Naive thymus-derived CD4-positive, alpha-beta T cell (primary cell): ENCODE results near the gene SFXN5. TPM values are rescaled to one million over a fixed set of nuclear protein-coding genes. Genes with fewer than 3 reads are reported as not detected.
"Not testable (repeated sequence)": the region's sequence is repeated elsewhere in the genome, so short reads cannot be mapped to it uniquely, and the experiment has no call there.

Source experiments
- ATAC-seq: fragments of 150-1000 bp; cut with Tn5 transposase; 2 replicates; pipeline ENCODE4 v1.10.0; 2021; ENCODE audit warnings: mild to moderate bottlenecking, moderate library complexity
- CTCF ChIA-PET: fragments of 350-600 bp; sonication (Branson Sonifier 250); formaldehyde crosslinking; loops from one replicate; lab custom pipeline; 2021; ENCODE audit warnings: antibody characterized with exemption; lab: Charles Lee
- POLR2A ChIA-PET: fragments of 350-600 bp; sonication (Branson Sonifier 250); formaldehyde crosslinking; loops from one replicate; lab custom pipeline; 2021; ENCODE audit warnings: antibody characterized with exemption, inconsistent platforms; lab: Charles Lee
- DNase-seq, 9 donors: peaks; one replicate each; pipeline versions ENCODE4 v3.0.0 to v3.0.0-alpha.2; 2020 to 2022; ENCODE audit warnings: mixed read lengths in 1 of 9
- H3K27ac ChIP-seq: one replicate; pipeline ENCODE4 v1.7.0; 2013; ENCODE audit warnings: mild to moderate bottlenecking, low read depth, low read length, moderate library complexity
- H3K27me3 ChIP-seq, 2 donors: one replicate each; pipeline ENCODE4 v1.7.0; 2013; ENCODE audit warnings: low read length in 2 of 2, mild to moderate bottlenecking in 2 of 2, moderate library complexity in 2 of 2; ENCODE audit not compliant: control insufficient read depth in 2 of 2, insufficient read depth in 2 of 2
- H3K36me3 ChIP-seq, 3 experiments: 1 replicate in 2 of 3; 2 replicates in 1 of 3; pipeline ENCODE4 v1.7.0; 2013; ENCODE audit warnings: low read length in 3 of 3, mild to moderate bottlenecking in 3 of 3, moderate library complexity in 1 of 3; ENCODE audit not compliant: insufficient read depth in 3 of 3, control insufficient read depth in 2 of 3
- H3K4me1 ChIP-seq, 2 donors: one replicate each; pipeline ENCODE4 v1.7.0; 2013; ENCODE audit warnings: low read length in 2 of 2, mild to moderate bottlenecking in 2 of 2, moderate library complexity in 1 of 2; ENCODE audit not compliant: control insufficient read depth in 2 of 2, insufficient read depth in 2 of 2
- H3K4me3 ChIP-seq: 2 replicates; pipeline ENCODE4 v1.7.0; 2013; ENCODE audit warnings: mild to moderate bottlenecking, low read length
- H3K9me3 ChIP-seq, 3 experiments: 1 replicate in 2 of 3; 2 replicates in 1 of 3; pipeline ENCODE4 v1.7.0; 2013; ENCODE audit warnings: low read length in 3 of 3; ENCODE audit not compliant: control insufficient read depth in 2 of 3
- H3K27ac Mint-ChIP-seq, 9 donors: one replicate each; pipeline ENCODE4 v1.8.0; 2020 to 2022; ENCODE audit warnings: mixed read lengths in 9 of 9, mild to moderate bottlenecking in 8 of 9, moderate library complexity in 5 of 9, inconsistent platforms in 2 of 9
- H3K27me3 Mint-ChIP-seq, 5 donors: one replicate each; pipeline ENCODE4 v1.8.0; 2021 to 2022; ENCODE audit warnings: mixed read lengths in 5 of 5, mild to moderate bottlenecking in 1 of 5
- H3K36me3 Mint-ChIP-seq, 5 donors: one replicate each; pipeline ENCODE4 v1.8.0; 2020 to 2022; ENCODE audit warnings: mixed read lengths in 5 of 5, mild to moderate bottlenecking in 3 of 5, inconsistent platforms in 1 of 5
- H3K4me1 Mint-ChIP-seq, 7 donors: one replicate each; pipeline ENCODE4 v1.8.0; 2020 to 2022; ENCODE audit warnings: mixed read lengths in 7 of 7, mild to moderate bottlenecking in 3 of 7, inconsistent platforms in 1 of 7
- H3K4me3 Mint-ChIP-seq, 10 donors: one replicate each; pipeline ENCODE4 v1.8.0; 2020 to 2022; ENCODE audit warnings: mild to moderate bottlenecking in 10 of 10, mixed read lengths in 10 of 10, moderate library complexity in 6 of 10, inconsistent platforms in 2 of 10
- H3K9me3 Mint-ChIP-seq, 11 donors: one replicate each; pipeline ENCODE4 v1.8.0; 2020 to 2022; ENCODE audit warnings: mixed read lengths in 11 of 11, mild to moderate bottlenecking in 4 of 11, inconsistent platforms in 1 of 11, moderate library complexity in 1 of 11
- intact Hi-C, 2 donors: fragments of 100-400 bp; cut with micrococcal nuclease; formaldehyde crosslinking; loops; one replicate each; pipeline ENCODE4 v1.15.1; 2023
- polyA plus RNA-seq, 2 donors: library from polyadenylated mRNA; unstranded; fragments of 300-500 nt; fragmentation: Illumina TruSeq; gene quantifications; one replicate each; pipeline ENCODE4 v1.2.3, GENCODE V29; 2021
- total RNA-seq, 6 experiments: library from RNA in 5 of 6; stranded (reverse) in 5 of 6; gene quantifications; 1 replicate in 5 of 6; 2 replicates in 1 of 6; pipeline ENCODE4 v1.2.3 and lab custom pipeline; 2021 to 2026

The SFXN5 gene
- total and polyA plus RNA-seq, 7 experiments from 2014 or later: 2.2 to 17.4 (median 9.1) TPM

- H3K27me3 ChIP-seq, CTCF ChIA-PET, H3K27ac Mint-ChIP-seq, DNase-seq, H3K4me3 ChIP-seq, H3K4me1 ChIP-seq, H3K27ac ChIP-seq, H3K9me3 ChIP-seq, H3K36me3 ChIP-seq, H3K9me3 Mint-ChIP-seq, ATAC-seq, H3K4me1 Mint-ChIP-seq, POLR2A ChIA-PET, H3K4me3 Mint-ChIP-seq, H3K36me3 Mint-ChIP-seq, intact Hi-C loops: not testable (repeated sequence)
- H3K27me3 Mint-ChIP-seq: peaks cover 59 to 86% (median 64%) of the 10 kb centered on the region in 5 donors
Observed at GRCh38 chr2:72907369-72907768, 164.1 kb downstream of the SFXN5 start.

- Histone ChIP-seq H3K4me1 (no peaks in the 10 kb centered on the region), H3K9me3 (no peaks in the 10 kb centered on the region), H3K27ac (no peak overlapping the region), H3K4me3 (no peak overlapping the region), H3K36me3 (no peaks in the 10 kb centered on the region), H3K27me3 (no peaks in the 10 kb centered on the region)
- ATAC-seq: no peak
- Mint-ChIP-seq H3K4me3 (no peak overlapping the region), H3K27me3 (peaks cover 35 to 76% (median 63%) of the 10 kb centered on the region in 5 donors), H3K36me3 (no peaks in the 10 kb centered on the region), H3K4me1 (no peaks in the 10 kb centered on the region), H3K9me3 (peaks cover 0 to 4% (median 0%) of the 10 kb centered on the region in 11 donors), H3K27ac (no peak overlapping the region)
- DNase-seq: no peak
- POLR2A ChIA-PET: no interaction called here
- intact Hi-C loops: no loop called here
- CTCF ChIA-PET: no interaction called here
Observed at GRCh38 chr2:72901426-72901825, 170.1 kb downstream of the SFXN5 start.

DNA sequence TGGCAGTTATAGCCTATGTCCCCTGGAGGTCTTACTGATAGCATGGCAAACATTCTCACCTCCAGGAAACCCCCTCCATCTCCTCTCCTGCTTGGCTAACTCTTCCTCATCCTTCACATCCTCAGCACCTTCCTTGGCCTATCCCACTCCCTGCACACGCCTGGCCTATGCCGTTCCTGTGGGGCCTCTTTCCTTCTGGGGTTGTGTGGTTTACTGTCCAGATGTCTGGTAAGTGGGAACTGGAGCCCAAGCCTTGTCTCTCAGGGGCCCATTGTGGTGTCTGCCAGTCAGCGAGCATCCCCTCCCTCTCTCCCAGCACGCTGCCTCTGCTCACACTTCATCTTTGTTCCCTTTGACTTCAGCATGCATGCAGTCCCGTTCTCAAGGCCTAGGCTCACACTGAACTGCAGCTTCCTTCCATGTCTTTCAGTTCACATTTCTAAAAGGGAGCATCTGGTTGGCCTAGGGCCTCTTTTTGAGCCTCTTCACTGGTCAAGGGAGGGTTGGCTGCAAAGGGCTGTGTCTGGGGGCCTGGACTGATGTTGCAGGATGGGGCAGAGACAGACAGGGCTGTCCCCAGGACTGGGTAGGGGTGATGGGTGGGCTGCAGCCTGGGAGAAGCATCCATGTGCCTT is 171.2 kb downstream of the SFXN5 start:
- Histone ChIP-seq H3K27ac (no peak overlapping the region), H3K36me3 (no peaks in the 10 kb centered on the region), H3K4me3 (no peak overlapping the region), H3K9me3 (no peaks in the 10 kb centered on the region), H3K27me3 (no peaks in the 10 kb centered on the region), H3K4me1 (no peaks in the 10 kb centered on the region)
- no peaks in the 10 kb centered on the region for H3K36me3 Mint-ChIP-seq
- peaks cover 0 to 1% (median 0%) of the 10 kb centered on the region in 11 donors for H3K9me3 Mint-ChIP-seq
- H3K27me3 Mint-ChIP-seq: peaks cover 31 to 73% (median 63%) of the 10 kb centered on the region in 5 donors
- no peak overlapping the region for H3K4me3 Mint-ChIP-seq
- ATAC-seq: no peak
- intact Hi-C loops: no loop called here
- H3K27ac Mint-ChIP-seq: no peak overlapping the region
- peaks cover 0 to 6% (median 0%) of the 10 kb centered on the region in 7 donors for H3K4me1 Mint-ChIP-seq
- no peak for DNase-seq
- CTCF ChIA-PET: no interaction called here
- POLR2A ChIA-PET: no interaction called here

DNA sequence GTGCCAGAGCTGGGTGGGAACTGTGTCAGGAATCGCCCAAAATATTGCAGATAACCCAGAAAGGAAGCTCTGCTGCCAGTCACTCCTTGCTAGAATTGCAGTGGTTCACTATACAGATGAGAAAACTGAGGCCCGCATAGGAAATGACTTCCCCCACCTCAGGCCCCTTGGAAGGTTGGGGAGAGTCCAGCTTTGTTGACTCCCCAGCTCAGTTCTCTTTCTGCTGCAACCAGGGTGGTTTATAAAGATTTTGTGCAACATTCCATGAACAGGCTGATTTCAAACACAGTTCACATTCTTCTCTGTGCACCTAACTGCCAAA is 173.0 kb downstream of the SFXN5 start:
- intact Hi-C loops: no loop called here
- no peaks in the 10 kb centered on the region for H3K36me3 ChIP-seq
- H3K4me1 ChIP-seq: no peaks in the 10 kb centered on the region
- CTCF ChIA-PET: interaction anchor here (0.8 to 1.1 kb wide), 2 partner anchors 279 to 284 kb away, joined by 3 read pairs; no protein-coding TSS in a partner anchor
- H3K27ac Mint-ChIP-seq: no peak overlapping the region
- no peak overlapping the region for H3K27ac ChIP-seq
- H3K4me1 Mint-ChIP-seq: peaks cover 0 to 7% (median 0%) of the 10 kb centered on the region in 7 donors
- no peaks in the 10 kb centered on the region for H3K27me3 ChIP-seq
- H3K36me3 Mint-ChIP-seq: no peaks in the 10 kb centered on the region
- DNase-seq: no peak
- no peaks in the 10 kb centered on the region for H3K9me3 ChIP-seq
- no peak for ATAC-seq
- H3K4me3 ChIP-seq: no peak overlapping the region
- POLR2A ChIA-PET: no interaction called here
- H3K27me3 Mint-ChIP-seq: peaks cover 39 to 79% (median 65%) of the 10 kb centered on the region in 5 donors
- H3K4me3 Mint-ChIP-seq: no peak overlapping the region
- peaks cover 0 to 1% (median 0%) of the 10 kb centered on the region in 11 donors for H3K9me3 Mint-ChIP-seq

DNA sequence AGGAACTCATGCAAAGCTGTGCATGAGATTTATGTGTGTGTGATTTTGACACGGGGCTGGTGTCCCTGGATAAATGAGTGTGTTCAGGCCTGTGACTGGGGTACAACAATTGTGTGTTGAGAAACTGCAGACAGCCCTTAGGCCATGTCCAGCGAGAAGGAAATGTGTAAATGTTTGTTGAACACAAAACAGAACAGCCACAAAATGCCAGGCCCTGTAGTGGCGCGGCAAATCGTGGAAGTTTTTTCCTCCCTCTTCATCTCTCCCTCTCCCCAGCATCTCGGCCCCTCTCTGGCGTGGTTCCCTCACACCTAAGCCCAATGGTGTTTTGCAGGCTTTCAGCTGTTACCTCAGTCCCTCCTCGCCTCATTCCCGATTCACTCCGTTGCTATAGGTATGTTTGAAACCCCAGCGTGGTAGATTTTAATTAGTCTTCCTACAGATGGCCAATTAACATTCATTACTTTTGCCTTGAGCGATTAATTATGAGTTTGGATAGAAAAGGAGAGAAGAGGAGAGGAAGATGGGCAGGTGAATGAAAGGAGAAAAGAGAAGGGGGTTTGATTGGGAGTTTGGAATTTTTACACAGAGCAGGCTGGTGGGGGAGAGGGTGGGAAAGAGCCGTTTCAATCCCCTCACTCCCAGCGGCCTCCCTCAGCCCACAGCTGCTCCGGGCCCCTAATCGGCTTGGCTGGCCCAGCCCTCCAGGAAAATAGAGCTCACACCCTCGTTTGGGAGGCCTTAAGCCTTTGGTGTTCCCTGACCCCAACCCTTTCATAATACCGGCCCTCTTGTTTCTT is 173.5 kb downstream of the SFXN5 start:
- no peak overlapping the region for H3K27ac ChIP-seq
- no peak for ATAC-seq
- Mint-ChIP-seq H3K36me3 (no peaks in the 10 kb centered on the region), H3K27ac (no peak overlapping the region), H3K9me3 (peaks cover 0 to 1% (median 0%) of the 10 kb centered on the region in 11 donors), H3K27me3 (peaks cover 39 to 76% (median 59%) of the 10 kb centered on the region in 5 donors), H3K4me3 (no peak overlapping the region), H3K4me1 (peaks cover 0 to 7% (median 0%) of the 10 kb centered on the region in 7 donors)
- H3K4me3 ChIP-seq: no peak overlapping the region
- DNase-seq: no peak
- POLR2A ChIA-PET: no interaction called here
- H3K36me3 ChIP-seq: no peaks in the 10 kb centered on the region
- intact Hi-C loops: no loop called here
- H3K4me1 ChIP-seq: no peaks in the 10 kb centered on the region
- no peaks in the 10 kb centered on the region for H3K9me3 ChIP-seq
- H3K27me3 ChIP-seq: no peaks in the 10 kb centered on the region
- CTCF ChIA-PET: interaction anchor here (0.8 to 1.1 kb wide), 2 partner anchors 279 to 284 kb away, joined by 3 read pairs; no protein-coding TSS in a partner anchor

DNA sequence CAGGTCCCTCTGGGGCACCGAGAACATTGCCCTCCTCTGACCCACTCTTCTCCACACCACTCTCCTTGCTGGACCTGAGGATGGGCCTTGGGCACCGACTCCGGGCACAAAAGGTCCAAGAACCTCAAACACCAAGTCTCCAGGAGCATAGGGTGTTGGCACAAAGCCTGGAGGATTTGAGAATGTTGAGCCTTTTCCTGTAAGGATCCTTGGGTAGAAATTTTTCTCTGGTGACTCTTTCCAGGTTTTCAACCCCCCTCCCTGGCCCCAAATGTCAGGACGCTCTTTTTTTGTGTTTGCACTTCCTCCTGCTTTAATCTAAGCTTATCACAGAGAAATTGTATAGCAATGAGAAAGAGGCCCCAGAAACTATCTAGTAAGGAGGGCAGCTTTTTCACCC is 175.1 kb downstream of the SFXN5 start:
- Histone ChIP-seq H3K4me1 (no peaks in the 10 kb centered on the region), H3K27me3 (no peaks in the 10 kb centered on the region), H3K36me3 (no peaks in the 10 kb centered on the region), H3K27ac (no peak overlapping the region), H3K4me3 (no peak overlapping the region), H3K9me3 (no peaks in the 10 kb centered on the region)
- peaks cover 44 to 75% (median 53%) of the 10 kb centered on the region in 5 donors for H3K27me3 Mint-ChIP-seq
- no peak overlapping the region for H3K27ac Mint-ChIP-seq
- H3K36me3 Mint-ChIP-seq: no peaks in the 10 kb centered on the region
- intact Hi-C loops: no loop called here
- no peaks in the 10 kb centered on the region for H3K9me3 Mint-ChIP-seq
- no peak for DNase-seq
- peaks cover 0 to 7% (median 0%) of the 10 kb centered on the region in 7 donors for H3K4me1 Mint-ChIP-seq
- ATAC-seq: no peak
- ChIA-PET CTCF (no interaction called here), POLR2A (no interaction called here)
- no peak overlapping the region for H3K4me3 Mint-ChIP-seq
